K562 (cell line): ENCODE data around the gene STIM1. TPM values are rescaled to one million over a fixed set of nuclear protein-coding genes. Genes with fewer than 3 reads are reported as not detected.

Experiments
- ATAC-seq: fragments of 200-7000 bp; cut with Tn5 transposase; 3 replicates; pipeline ENCODE4 v1.9.1; 2020; ENCODE audit warnings: moderate library complexity
- BruUV-seq: library from RNA; stranded (reverse); fragments of 400-500 nt; replicated peaks from 2 replicates; lab custom pipeline; 2021; lab: Mats Ljungman, UMichigan
- CTCF ChIA-PET: fragments of 300-600 bp; formaldehyde crosslinking; extraction: SDS; loops from one replicate; lab custom pipeline; 2021; ENCODE audit warnings: low intra/inter-chr PET ratio; lab: Yijun Ruan, JAX
- POLR2A ChIA-PET: fragments of 300-600, 350-650 bp; sonication (Branson Sonifier 250); formaldehyde crosslinking; extraction: SDS; loops from one replicate; lab custom pipeline; 2021; ENCODE audit warnings: antibody characterized with exemption, inconsistent platforms; lab: Yijun Ruan, JAX
- DNase-seq, 4 experiments: peaks; one replicate each; pipeline versions ENCODE4 v3.0.0 to v3.0.0-alpha.2; 2011 to 2018; ENCODE audit warnings: low spot score in 3 of 4, mixed read lengths in 3 of 4; ENCODE audit errors: extremely low read depth in 1 of 4
- FAIRE-seq: peaks from 2 replicates; lab custom pipeline; 2011; peaks lifted over from hg19 to GRCh38; lab: Jason Lieb, UNC
- H2AFZ ChIP-seq: 2 replicates; pipeline ENCODE4 v1.6.0; 2011; ENCODE audit warnings: low read depth, low read length, control low read depth, inconsistent platforms
- H3K27ac ChIP-seq: fragments of 200-600 bp; 3 replicates; pipeline ENCODE4 v1.8.0; 2011; ENCODE audit warnings: low read depth, mild to moderate bottlenecking, control low read depth, inconsistent platforms, low read length, moderate library complexity, mixed read lengths; ENCODE audit errors: extremely low read depth
- H3K27me3 ChIP-seq, 2 experiments: fragments of 300-600 bp in 1 of 2; 2 replicates in 1 of 2; 3 replicates in 1 of 2; pipeline versions ENCODE4 v1.6.0 to v1.8.0; 2011; ENCODE audit warnings: inconsistent platforms in 2 of 2, low read length in 2 of 2, mild to moderate bottlenecking in 1 of 2, mixed read lengths in 1 of 2, moderate library complexity in 1 of 2; ENCODE audit not compliant: control insufficient read depth in 2 of 2, insufficient read depth in 2 of 2
- H3K36me3 ChIP-seq: fragments of 300-600 bp; 3 replicates; pipeline ENCODE4 v1.8.0; 2011; ENCODE audit warnings: mild to moderate bottlenecking, low read length, inconsistent platforms; ENCODE audit not compliant: control insufficient read depth, insufficient read depth
- H3K4me1 ChIP-seq, 2 experiments: fragments of 200-600 bp in 1 of 2; replicated peaks in 1 of 2; 2 replicates in 1 of 2; 3 replicates in 1 of 2; pipeline versions ENCODE4 v1.5.1 to v1.8.0; 2011; ENCODE audit warnings: inconsistent platforms in 2 of 2, low read length in 2 of 2, mild to moderate bottlenecking in 1 of 2, mixed read lengths in 1 of 2, moderate library complexity in 1 of 2; ENCODE audit not compliant: control insufficient read depth in 2 of 2, insufficient read depth in 2 of 2
- H3K4me2 ChIP-seq: 2 replicates; pipeline ENCODE4 v1.6.1; 2011; ENCODE audit warnings: low read length, control low read depth, inconsistent platforms, mixed read lengths; ENCODE audit not compliant: insufficient read depth
- H3K4me3 ChIP-seq: fragments of 200-600 bp; sonication (generic), shearing (Covaris generic); 2 replicates; pipeline ENCODE4 v1.5.1; 2016; ENCODE audit warnings: control low read depth, inconsistent platforms
- H3K79me2 ChIP-seq: fragments of 200-600 bp; 3 replicates; pipeline ENCODE4 v1.8.0; 2011; ENCODE audit warnings: low read length, inconsistent platforms; ENCODE audit not compliant: control insufficient read depth, insufficient read depth
- H3K9ac ChIP-seq, 2 experiments: 2 replicates each; pipeline versions ENCODE4 v1.6.0 to v1.6.1; 2011; ENCODE audit warnings: low read depth in 2 of 2, low read length in 2 of 2, control low read depth in 1 of 2, inconsistent platforms in 1 of 2, mild to moderate bottlenecking in 1 of 2, mixed read lengths in 1 of 2; ENCODE audit not compliant: insufficient read depth in 1 of 2
- H3K9me1 ChIP-seq: one replicate; pipeline ENCODE4 v1.6.0; 2011; ENCODE audit warnings: inconsistent platforms, mild to moderate bottlenecking, low read length, moderate library complexity; ENCODE audit not compliant: control insufficient read depth, insufficient read depth
- H3K9me3 ChIP-seq: replicated peaks from 2 replicates; pipeline ENCODE4 v1.5.1; 2011; ENCODE audit warnings: low read depth, low read length, inconsistent platforms; ENCODE audit not compliant: control insufficient read depth, insufficient read depth
- H4K20me1 ChIP-seq: replicated peaks from 2 replicates; pipeline ENCODE4 v1.6.1; 2011; ENCODE audit warnings: low read length, inconsistent platforms, mixed read lengths; ENCODE audit not compliant: control insufficient read depth, insufficient read depth
- ELF4 ChIP-seq: fragments of 450-650 bp; formaldehyde crosslinking; IDR thresholded peaks from 2 replicates; pipeline ENCODE4 v1.4.0; 2022; ENCODE audit warnings: missing genetic modification characterization
- PRDM10 ChIP-seq: fragments of 450-650 bp; IDR thresholded peaks from 2 replicates; pipeline ENCODE4 v1.6.1; 2018; ENCODE audit not compliant: partially characterized antibody
- SMARCA4 ChIP-seq: fragments of 450-650 bp; IDR thresholded peaks from 2 replicates; pipeline ENCODE4 v1.6.1; 2016
- UBTF ChIP-seq, 2 experiments: IDR thresholded peaks; 2 replicates each; pipeline ENCODE4 v1.6.1; 2012; ENCODE audit warnings: improper control_type of control experiment in 2 of 2, low read depth in 2 of 2, low read length in 2 of 2, borderline replicate concordance in 1 of 2
- ZBTB8A ChIP-seq: fragments of 450-650 bp; IDR thresholded peaks from 2 replicates; pipeline ENCODE4 v1.6.1; 2018; ENCODE audit warnings: mild to moderate bottlenecking, moderate library complexity; ENCODE audit not compliant: partially characterized antibody
- ZNF3 ChIP-seq: fragments of 250-450 bp; sonication (Bioruptor Pico); IDR thresholded peaks from 2 replicates; pipeline ENCODE4 v1.5.0; 2021; ENCODE audit warnings: mild to moderate bottlenecking, moderate library complexity
- ZNF696 ChIP-seq: fragments of 250-450 bp; sonication (Bioruptor Pico); conservative IDR thresholded peaks from 2 replicates; pipeline ENCODE4 v1.4.0; 2020; ENCODE audit warnings: mild to moderate bottlenecking, moderate library complexity
- WGBS: fragments of 100-300 bp; shearing (Covaris generic); methylation state at CpG from one replicate; pipeline ENCODE4 v1.1.6; 2016; ENCODE audit warnings: low coverage, mixed read lengths; ENCODE audit not compliant: insufficient coverage; ENCODE audit errors: missing lambda C conversion rate; 5-methylcytosine and 5-hydroxymethylcytosine counted together
- in situ Hi-C: fragments of 300-500 bp; cut with MboI; formaldehyde crosslinking; loops from 4 replicates; pipeline ENCODE4 v1.15.0; 2018; ENCODE audit warnings: inconsistent platforms, mixed read lengths
- intact Hi-C: fragments of 100-400 bp; cut with micrococcal nuclease; formaldehyde crosslinking; loops from 2 replicates; pipeline ENCODE4 v1.14.2; 2022
- polyA plus RNA-seq, 8 experiments: library from polyadenylated mRNA; depleted of rRNA in 4 of 8; stranded (reverse) in 5 of 8; unstranded in 3 of 8; fragments of >200 nt; fragmentation: Nextera tagmentation in 2 of 8; fragmentation: Illumina TruSeq in 1 of 8; extraction: Ambion mirVana in 2 of 8; extraction: Trizol in 1 of 8; gene quantifications; 2 replicates each; pipeline versions ENCODE4 v1.2.1 to v1.2.3, GENCODE V29; 2011 to 2014; ENCODE audit warnings: inconsistent platforms in 1 of 8, missing spikeins in 1 of 8
- total RNA-seq, 7 experiments: library from RNA; depleted of rRNA in 6 of 7; stranded (reverse); fragments of >200 nt in 6 of 7; fragmentation: Illumina TruSeq in 2 of 7; extraction: Trizol in 2 of 7; gene quantifications; 2 replicates each; pipeline versions ENCODE4 v1.2.1 to v1.2.3, GENCODE V29; 2011 to 2021; ENCODE audit warnings: low replicate concordance in 1 of 7

Gene STIM1
- total and polyA plus RNA-seq, 9 of the 15 experiments (the other 6 are each of a cell fraction or from before 2014, with no cell fraction given) = 7.7 to 50.5 (median 22.5) TPM

GRCh38 chr11:3845246-3845645, 10.2 kb upstream of the STIM1 start (continued):
- no peak for TF ChIP-seq ZNF3
- TF ChIP-seq ZBTB8A = no peak
- no peak for TF ChIP-seq UBTF (IDR thresholded peaks at IDR 0.05; ENCODE audit: borderline replicate concordance in 1 of 2, low read depth in 2 of 2, low read length in 2 of 2)
- TF ChIP-seq ELF4 (CRISPR knock-in tag) = no peak
- no peak for TF ChIP-seq SMARCA4
- TF ChIP-seq, all 486 proteins: peak for 0

GRCh38 chr11:3845670-3846069, 9.8 kb upstream of the STIM1 start:
- no peak overlapping the region for H3K4me2 ChIP-seq
- CTCF ChIA-PET = no interaction called here
- no peak for TF ChIP-seq ZNF696 (CRISPR knock-in tag)
- peak; percentile 64 for TF ChIP-seq PRDM10

More at GRCh38 chr11:3845670-3846069, 9.8 kb upstream of the STIM1 start:
- BruUV-seq = no TSS peak
- POLR2A ChIA-PET = interaction anchor here (0.6 kb wide), 1 partner anchor 841 kb away, joined by 3 read pairs; no protein-coding TSS in a partner anchor
- Histone ChIP-seq H3K4me1 (peaks cover 6 to 25% of the 10 kb centered on the region in 2 experiments), H3K4me3 (no peak overlapping the region), H3K9ac (no peak overlapping the region; a peak in 1 of 4 replicates), H4K20me1 (no peaks in the 10 kb centered on the region), H3K27ac (no peak overlapping the region), H2AFZ (no peak overlapping the region), H3K9me1 (no peaks in the 10 kb centered on the region), H3K27me3 (no peaks in the 10 kb centered on the region), H3K9me3 (no peaks in the 10 kb centered on the region), H3K36me3 (no peaks in the 10 kb centered on the region), H3K79me2 (peaks cover 5% of the 10 kb centered on the region; the same call in 2 of the 3 replicates)
- DNase-seq (no peak), FAIRE-seq (no peak), ATAC-seq (no peak)
- in situ Hi-C loops (loop anchor here (5.0 kb wide), 1 partner anchor 227 kb away; no protein-coding TSS in a partner anchor), intact Hi-C loops (no loop called here)
- WGBS = 53% methylated on average over 3 of the region's 3 CpGs
